SK-N-SH treated with all-trans-retinoic acid at 6 μM for 48 hours (cell line): ENCODE data around the gene RBMS1.

Experiments
- ATAC-seq: fragments of 200-7000 bp; cut with Tn5 transposase; 3 replicates; pipeline ENCODE4 v1.9.1; 2020; ENCODE audit warnings: mild to moderate bottlenecking, moderate library complexity
- ARNTL ChIP-seq: fragments of 450-650 bp; formaldehyde crosslinking; IDR thresholded peaks from 2 replicates; pipeline ENCODE4 v1.5.0; 2020; ENCODE audit warnings: low read depth, mild to moderate bottlenecking, moderate library complexity, borderline replicate concordance
- BACH2 ChIP-seq: fragments of 250-450 bp; sonication (Bioruptor Pico); IDR thresholded peaks from 2 replicates; pipeline ENCODE4 v1.9.0; 2021; ENCODE audit warnings: mild to moderate bottlenecking, borderline replicate concordance
- CREB5 ChIP-seq: fragments of 250-450 bp; sonication (Bioruptor Pico); IDR thresholded peaks from 2 replicates; pipeline ENCODE4 v1.5.1; 2020; ENCODE audit warnings: low read depth, mild to moderate bottlenecking, moderate library complexity
- CSDC2 ChIP-seq: fragments of 250-450 bp; sonication (Bioruptor Pico); IDR thresholded peaks from 2 replicates; pipeline ENCODE4 v1.5.0; 2020; ENCODE audit warnings: mild to moderate bottlenecking, moderate library complexity
- CSRNP3 ChIP-seq: fragments of 250-450 bp; sonication (Bioruptor Pico); IDR thresholded peaks from 2 replicates; pipeline ENCODE4 v1.5.1; 2021; ENCODE audit warnings: mild to moderate bottlenecking, moderate library complexity
- ESRRG ChIP-seq: fragments of 250-450 bp; sonication (Bioruptor Pico); IDR thresholded peaks from 2 replicates; pipeline ENCODE4 v1.6.1; 2021; ENCODE audit warnings: mild to moderate bottlenecking
- GLIS3 ChIP-seq: fragments of 250-450 bp; sonication (Bioruptor Pico); IDR thresholded peaks from 2 replicates; pipeline ENCODE4 v1.5.0; 2020; ENCODE audit warnings: mild to moderate bottlenecking, moderate library complexity
- ISL1 ChIP-seq: fragments of 250-450 bp; sonication (Bioruptor Pico); IDR thresholded peaks from 2 replicates; pipeline ENCODE4 v2.1.2; 2022; ENCODE audit warnings: mild to moderate bottlenecking, moderate library complexity
- OSR1 ChIP-seq: fragments of 250-450 bp; sonication (Bioruptor Pico); IDR thresholded peaks from 2 replicates; pipeline ENCODE4 v1.8.0; 2022; ENCODE audit warnings: moderate library complexity, mild to moderate bottlenecking, inconsistent platforms
- PATZ1 ChIP-seq: fragments of 250-450 bp; sonication (Bioruptor Pico); IDR thresholded peaks from 2 replicates; pipeline ENCODE4 v1.8.0; 2020; ENCODE audit warnings: mild to moderate bottlenecking, moderate library complexity, borderline replicate concordance
- POU6F1 ChIP-seq: fragments of 250-450 bp; sonication (Bioruptor Pico); IDR thresholded peaks from 2 replicates; pipeline ENCODE4 v1.8.0; 2021; ENCODE audit warnings: low read depth, mild to moderate bottlenecking, moderate library complexity, borderline replicate concordance
- PPARA ChIP-seq: fragments of 250-450 bp; sonication (Bioruptor Pico); IDR thresholded peaks from 2 replicates; pipeline ENCODE4 v1.5.0; 2020; ENCODE audit warnings: mild to moderate bottlenecking, borderline replicate concordance
- RARB ChIP-seq: fragments of 250-450 bp; sonication (Bioruptor Pico); IDR thresholded peaks from 2 replicates; pipeline ENCODE4 v1.8.0; 2021; ENCODE audit warnings: mild to moderate bottlenecking, moderate library complexity
- SNAI2 ChIP-seq: fragments of 250-450 bp; sonication (Bioruptor Pico); IDR thresholded peaks from 2 replicates; pipeline ENCODE4 v1.5.0; 2020; ENCODE audit warnings: mild to moderate bottlenecking, moderate library complexity
- TCF4 ChIP-seq: fragments of 250-450 bp; sonication (Bioruptor Pico); IDR thresholded peaks from 2 replicates; pipeline ENCODE4 v1.8.0; 2021; ENCODE audit warnings: mild to moderate bottlenecking, moderate library complexity, borderline replicate concordance
- TOX ChIP-seq: fragments of 250-450 bp; sonication (Bioruptor Pico); IDR thresholded peaks from 2 replicates; pipeline ENCODE4 v1.8.0; 2021; ENCODE audit warnings: mild to moderate bottlenecking, moderate library complexity, borderline replicate concordance
- TSHZ2 ChIP-seq: fragments of 250-450 bp; sonication (Bioruptor Pico); IDR thresholded peaks from 2 replicates; pipeline ENCODE4 v1.5.0; 2020; ENCODE audit warnings: mild to moderate bottlenecking, moderate library complexity
- ZC3H10 ChIP-seq: fragments of 250-450 bp; sonication (Bioruptor Pico); IDR thresholded peaks from 2 replicates; pipeline ENCODE4 v1.5.1; 2021; ENCODE audit warnings: mild to moderate bottlenecking, moderate library complexity
- ZFP3 ChIP-seq: fragments of 250-450 bp; sonication (Bioruptor Pico); IDR thresholded peaks from 2 replicates; pipeline ENCODE4 v1.5.0; 2020; ENCODE audit warnings: mild to moderate bottlenecking, moderate library complexity
- ZFP30 ChIP-seq: fragments of 450-650 bp; formaldehyde crosslinking; IDR thresholded peaks from 2 replicates; pipeline ENCODE4 v1.5.0; 2022; ENCODE audit warnings: mild to moderate bottlenecking, moderate library complexity
- ZNF565 ChIP-seq: fragments of 450-650 bp; formaldehyde crosslinking; conservative IDR thresholded peaks from 2 replicates; pipeline ENCODE4 v1.5.0; 2020; ENCODE audit warnings: low read depth, mild to moderate bottlenecking, moderate library complexity
- ZNF70 ChIP-seq: fragments of 450-650 bp; formaldehyde crosslinking; IDR thresholded peaks from 2 replicates; pipeline ENCODE4 v1.5.0; 2020; ENCODE audit warnings: mild to moderate bottlenecking, moderate library complexity
- ZNF8 ChIP-seq: fragments of 450-650 bp; formaldehyde crosslinking; IDR thresholded peaks from 2 replicates; pipeline ENCODE4 v1.5.0; 2020; ENCODE audit warnings: mild to moderate bottlenecking, moderate library complexity

The RBMS1 gene

GRCh38 chr2:160283675-160284074, 209.9 kb downstream of the RBMS1 start:
- TF ChIP-seq CSDC2 (CRISPR knock-in tag) = no peak
- TF ChIP-seq PATZ1 (CRISPR knock-in tag) = no peak
- TF ChIP-seq ZC3H10 = no peak
- no peak for TF ChIP-seq CREB5 (CRISPR knock-in tag)
- no peak for TF ChIP-seq TCF4 (CRISPR knock-in tag)
- TF ChIP-seq CSRNP3 (CRISPR knock-in tag) = no peak
- no peak for TF ChIP-seq ZFP3 (CRISPR knock-in tag)
- TF ChIP-seq, all 23 proteins: peak for 0
- no peak for ATAC-seq

GRCh38 chr2:160282063-160282580, 211.5 kb downstream of the RBMS1 start:
- no peak for ATAC-seq
- TF ChIP-seq PATZ1 (CRISPR knock-in tag) = no peak
- TF ChIP-seq BACH2 (CRISPR knock-in tag) = no peak
- TF ChIP-seq SNAI2 (CRISPR knock-in tag) = no peak
- no peak for TF ChIP-seq ZNF8 (CRISPR knock-in tag)

- no peak for ATAC-seq
- TF ChIP-seq ZC3H10 (no peak), ZNF70 (CRISPR knock-in tag) (peak; percentile 77), ZNF8 (CRISPR knock-in tag) (no peak), TCF4 (CRISPR knock-in tag) (no peak), RARB (CRISPR knock-in tag) (no peak), GLIS3 (CRISPR knock-in tag) (no peak)
Observed at GRCh38 chr2:160281213-160281612, 212.4 kb downstream of the RBMS1 start.

GRCh38 chr2:160279813-160280465, 213.7 kb downstream of the RBMS1 start:
- ATAC-seq = peak; percentile 73
- no peak for TF ChIP-seq ZNF565 (CRISPR knock-in tag)
- no peak; the same call in 1 of the 2 replicates for TF ChIP-seq TOX (CRISPR knock-in tag)
- TF ChIP-seq ZFP30 (CRISPR knock-in tag) = no peak
- TF ChIP-seq POU6F1 (CRISPR knock-in tag) = no peak
- no peak for TF ChIP-seq CREB5 (CRISPR knock-in tag)
- TF ChIP-seq TCF4 (CRISPR knock-in tag) = no peak
- no peak for TF ChIP-seq ISL1 (CRISPR knock-in tag)
- no peak for TF ChIP-seq ESRRG
- TF ChIP-seq ZC3H10 = no peak
- no peak for TF ChIP-seq TSHZ2 (CRISPR knock-in tag)
- TF ChIP-seq ARNTL (CRISPR knock-in tag) = no peak
- TF ChIP-seq PPARA (CRISPR knock-in tag) = no peak
- no peak for TF ChIP-seq OSR1 (CRISPR knock-in tag)
- no peak for TF ChIP-seq BACH2 (CRISPR knock-in tag)
- no peak for TF ChIP-seq ZNF8 (CRISPR knock-in tag)
